ENCODE results near the gene HDDC2. TPM values are rescaled to one million over a fixed set of nuclear protein-coding genes. Genes with fewer than 3 reads are reported as not detected.

Gene HDDC2
- total and polyA plus RNA-seq, 9 of the 15 experiments (the other 6 are each of a cell fraction or from before 2014, with no cell fraction given), result 194 to 632 (median 294) TPM

DNA sequence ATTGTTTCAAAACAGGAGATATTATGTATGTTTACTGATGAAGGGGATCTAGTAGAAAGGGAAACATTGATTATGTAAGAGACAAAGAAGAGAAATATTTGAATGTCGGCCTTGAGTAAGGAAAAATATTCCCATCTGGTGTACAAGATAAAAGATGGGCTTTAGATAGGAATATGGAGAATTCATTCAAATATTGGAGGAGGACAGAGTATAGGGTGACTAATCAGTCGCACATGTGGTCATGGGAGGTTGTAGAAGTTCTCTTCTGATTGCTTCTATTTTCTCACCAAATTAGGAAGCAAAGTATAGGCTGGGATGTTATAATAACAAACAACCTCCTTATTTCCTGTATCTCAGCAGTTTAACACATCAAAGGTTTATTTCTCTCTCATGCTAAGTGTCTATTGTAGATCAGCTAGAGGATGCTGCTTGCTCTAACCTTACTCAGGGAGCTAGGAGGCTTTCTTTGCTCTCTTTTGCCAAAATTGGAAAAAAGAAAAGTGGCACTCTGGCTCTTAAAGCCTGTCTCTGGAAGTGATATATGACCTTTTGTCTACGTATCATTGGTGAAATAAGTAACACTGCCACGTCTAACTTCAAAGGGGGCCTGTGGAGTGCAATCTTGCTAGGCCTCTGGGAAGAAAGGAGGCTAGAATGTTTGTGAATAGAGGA lies 1.2 kb upstream of the HDDC2 start (continued):
- TF ChIP-seq, protein P1, sequence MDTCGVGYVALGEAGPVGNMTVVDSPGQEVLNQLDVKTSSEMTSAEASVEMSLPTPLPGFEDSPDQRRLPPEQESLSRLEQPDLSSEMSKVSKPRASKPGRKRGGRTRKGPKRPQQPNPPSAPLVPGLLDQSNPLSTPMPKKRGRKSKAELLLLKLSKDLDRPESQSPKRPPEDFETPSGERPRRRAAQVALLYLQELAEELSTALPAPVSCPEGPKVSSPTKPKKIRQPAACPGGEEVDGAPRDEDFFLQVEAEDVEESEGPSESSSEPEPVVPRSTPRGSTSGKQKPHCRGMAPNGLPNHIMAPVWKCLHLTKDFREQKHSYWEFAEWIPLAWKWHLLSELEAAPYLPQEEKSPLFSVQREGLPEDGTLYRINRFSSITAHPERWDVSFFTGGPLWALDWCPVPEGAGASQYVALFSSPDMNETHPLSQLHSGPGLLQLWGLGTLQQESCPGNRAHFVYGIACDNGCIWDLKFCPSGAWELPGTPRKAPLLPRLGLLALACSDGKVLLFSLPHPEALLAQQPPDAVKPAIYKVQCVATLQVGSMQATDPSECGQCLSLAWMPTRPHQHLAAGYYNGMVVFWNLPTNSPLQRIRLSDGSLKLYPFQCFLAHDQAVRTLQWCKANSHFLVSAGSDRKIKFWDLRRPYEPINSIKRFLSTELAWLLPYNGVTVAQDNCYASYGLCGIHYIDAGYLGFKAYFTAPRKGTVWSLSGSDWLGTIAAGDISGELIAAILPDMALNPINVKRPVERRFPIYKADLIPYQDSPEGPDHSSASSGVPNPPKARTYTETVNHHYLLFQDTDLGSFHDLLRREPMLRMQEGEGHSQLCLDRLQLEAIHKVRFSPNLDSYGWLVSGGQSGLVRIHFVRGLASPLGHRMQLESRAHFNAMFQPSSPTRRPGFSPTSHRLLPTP (IDR thresholded peaks at IDR 0.05; ENCODE audit: borderline replicate concordance, extremely low read depth, insufficient read length), result no peak
- TF ChIP-seq MTF1 (CRISPR knock-in tag; IDR thresholded peaks at IDR 0.05; ENCODE audit: borderline replicate concordance) (no peak), TCFL5 (CRISPR knock-in tag; conservative IDR thresholded peaks at IDR 0.05) (no peak), NR2C1 (IDR thresholded peaks at IDR 0.05) (no peak), NR2C1 (tag; IDR thresholded peaks at IDR 0.05) (peak; percentile 24; the same call in 1 of the 2 replicates), ASH1L (IDR thresholded peaks at IDR 0.05; ENCODE audit: borderline replicate concordance, low read depth, partially characterized antibody) (no peak), CBX8 (IDR thresholded peaks at IDR 0.05; ENCODE audit: borderline replicate concordance, extremely low read depth, low read depth, low read length, poor library complexity, severe bottlenecking) (no peak), DDX20 (tag; IDR thresholded peaks at IDR 0.05; ENCODE audit: low read depth) (peak; percentile 27; the same call in 1 of the 2 replicates), CEBPG (CRISPR knock-in tag; IDR thresholded peaks at IDR 0.05) (no peak), CEBPG (tag; conservative IDR thresholded peaks at IDR 0.05 in 1 of 2, IDR thresholded peaks at IDR 0.05 in 1 of 2) (peak in 1 of 2 experiments; percentile 65; a peak in 2 of 4 replicates), CTBP1 (IDR thresholded peaks at IDR 0.05; ENCODE audit: borderline replicate concordance) (0 out of 2 replicates have a peak, but pooled peaks have one; percentile 40), SREBF1 (IDR thresholded peaks at IDR 0.05; ENCODE audit: borderline replicate concordance, low read depth, low read length) (no peak), GTF2A2 (tag; IDR thresholded peaks at IDR 0.05) (0 out of 2 replicates have a peak, but pooled peaks have one; percentile 20), HMG20B (CRISPR knock-in tag; IDR thresholded peaks at IDR 0.05) (no peak), HMGN3 (IDR thresholded peaks at IDR 0.05; ENCODE audit: borderline replicate concordance, extremely low read depth, insufficient read length, low read depth, low read length) (no peak), HDGF (IDR thresholded peaks at IDR 0.05) (no peak), ZNF696 (CRISPR knock-in tag; conservative IDR thresholded peaks at IDR 0.05) (no peak), CBFA2T3 (IDR thresholded peaks at IDR 0.05) (peak; percentile 74), ZNF175 (CRISPR knock-in tag; IDR thresholded peaks at IDR 0.05; ENCODE audit: low read depth) (0 out of 2 replicates have a peak, but pooled peaks have one; percentile 30), NFYB (IDR thresholded peaks at IDR 0.05; ENCODE audit: extremely low read depth, insufficient read length) (no peak)
- TF ChIP-seq, protein P2, sequence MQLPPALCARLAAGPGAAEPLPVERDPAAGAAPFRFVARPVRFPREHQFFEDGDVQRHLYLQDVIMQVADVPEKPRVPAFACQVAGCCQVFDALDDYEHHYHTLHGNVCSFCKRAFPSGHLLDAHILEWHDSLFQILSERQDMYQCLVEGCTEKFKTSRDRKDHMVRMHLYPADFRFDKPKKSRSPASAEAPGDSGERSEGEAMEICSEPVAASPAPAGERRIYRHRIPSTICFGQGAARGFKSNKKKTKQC (CRISPR knock-in tag; IDR thresholded peaks at IDR 0.05), result no peak
- TF ChIP-seq, protein P3, sequence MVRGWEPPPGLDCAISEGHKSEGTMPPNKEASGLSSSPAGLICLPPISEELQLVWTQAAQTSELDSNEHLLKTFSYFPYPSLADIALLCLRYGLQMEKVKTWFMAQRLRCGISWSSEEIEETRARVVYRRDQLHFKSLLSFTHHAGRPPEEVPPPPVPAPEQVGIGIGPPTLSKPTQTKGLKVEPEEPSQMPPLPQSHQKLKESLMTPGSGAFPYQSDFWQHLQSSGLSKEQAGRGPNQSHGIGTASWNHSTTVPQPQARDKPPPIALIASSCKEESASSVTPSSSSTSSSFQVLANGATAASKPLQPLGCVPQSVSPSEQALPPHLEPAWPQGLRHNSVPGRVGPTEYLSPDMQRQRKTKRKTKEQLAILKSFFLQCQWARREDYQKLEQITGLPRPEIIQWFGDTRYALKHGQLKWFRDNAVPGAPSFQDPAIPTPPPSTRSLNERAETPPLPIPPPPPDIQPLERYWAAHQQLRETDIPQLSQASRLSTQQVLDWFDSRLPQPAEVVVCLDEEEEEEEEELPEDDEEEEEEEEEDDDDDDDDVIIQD (CRISPR knock-in tag; IDR thresholded peaks at IDR 0.05), result no peak
